ENCODE data around the gene GFY.

- TF ChIP-seq ESRRG (CRISPR knock-in tag; IDR thresholded peaks at IDR 0.05), result no peak
- no peak for TF ChIP-seq PATZ1 (CRISPR knock-in tag; IDR thresholded peaks at IDR 0.05; ENCODE audit: borderline replicate concordance)
- no peak for TF ChIP-seq TSHZ2 (CRISPR knock-in tag; IDR thresholded peaks at IDR 0.05)
Measured at GRCh38 chr19:49430172-49430677, 5.0 kb downstream of the GFY start.
